ENCODE data around the gene BCAR3.
"Not testable (repeated sequence)": the region's sequence is repeated elsewhere in the genome, so short reads cannot be mapped to it uniquely, and the experiment has no call there.

Gene BCAR3

GRCh38 chr1:93577536-93578432 is 103.9 kb downstream of the BCAR3 start:
- no peak for DNase-seq (ENCODE audit: low read depth)

- no peak for DNase-seq (ENCODE audit: low read depth)
These were observed 104.9 kb downstream of the BCAR3 start for GRCh38 chr1:93576746-93577145.

GRCh38 chr1:93576346-93576745 is 105.3 kb downstream of the BCAR3 start:
- DNase-seq (ENCODE audit: low read depth) = no peak

- DNase-seq (ENCODE audit: low read depth) = no peak
These were observed 105.9 kb downstream of the BCAR3 start for GRCh38 chr1:93575621-93576284.

- DNase-seq (ENCODE audit: low read depth) = no peak
These were observed 106.6 kb downstream of the BCAR3 start for GRCh38 chr1:93574991-93575390.

- no peak for DNase-seq (ENCODE audit: low read depth)
These were observed 107.1 kb downstream of the BCAR3 start for GRCh38 chr1:93574511-93574910.

- no peak for DNase-seq (ENCODE audit: low read depth)
These were observed 107.6 kb downstream of the BCAR3 start for GRCh38 chr1:93573940-93574469.

- DNase-seq (ENCODE audit: low read depth) = no peak
These were observed 109.9 kb downstream of the BCAR3 start for GRCh38 chr1:93571623-93572310.

GRCh38 chr1:93569489-93569888 is 112.1 kb downstream of the BCAR3 start:
- DNase-seq (ENCODE audit: low read depth) = no peak

GRCh38 chr1:93567255-93567918 is 114.2 kb downstream of the BCAR3 start:
- DNase-seq (ENCODE audit: low read depth) = no peak

- DNase-seq (ENCODE audit: low read depth) = no peak
These were observed 115.4 kb downstream of the BCAR3 start for GRCh38 chr1:93566227-93566626.

- DNase-seq (ENCODE audit: low read depth) = no peak
These were observed 116.0 kb downstream of the BCAR3 start for GRCh38 chr1:93565496-93566206.

- no peak for DNase-seq (ENCODE audit: low read depth)
These were observed 121.9 kb downstream of the BCAR3 start for GRCh38 chr1:93559695-93560094.

- no peak for DNase-seq (ENCODE audit: low read depth)
These were observed 122.6 kb downstream of the BCAR3 start for GRCh38 chr1:93559045-93559444.

- no peak for DNase-seq (ENCODE audit: low read depth)
These were observed 125.3 kb downstream of the BCAR3 start for GRCh38 chr1:93556291-93556690.

GRCh38 chr1:93554883-93555872 is 126.5 kb downstream of the BCAR3 start:
- DNase-seq (ENCODE audit: low read depth) = no peak

- not testable (repeated sequence) for DNase-seq (ENCODE audit: low read depth)
These were observed 127.6 kb downstream of the BCAR3 start for GRCh38 chr1:93553886-93554490.

- DNase-seq (ENCODE audit: low read depth) = no peak
These were observed 128.7 kb downstream of the BCAR3 start for GRCh38 chr1:93552741-93553455.

- no peak for DNase-seq (ENCODE audit: low read depth)
These were observed 131.8 kb downstream of the BCAR3 start for GRCh38 chr1:93549811-93550210.
